HEK293T (cell line): ENCODE data around the gene RAVER1.
A peak's percentile ranks its signal among the peaks of the same experiment; 100 is the strongest.

Experiments used
- CTCF ChIA-PET: fragments of 350-600 bp; formaldehyde crosslinking; extraction: SDS; loops from one replicate; lab custom pipeline; 2021; ENCODE audit warnings: antibody characterized with exemption, inconsistent platforms; lab: Yijun Ruan, JAX
- POLR2A ChIA-PET: fragments of 350-600 bp; formaldehyde crosslinking; extraction: SDS; loops from one replicate; lab custom pipeline; 2020; ENCODE audit warnings: antibody characterized with exemption, inconsistent platforms; lab: Yijun Ruan, JAX
- DNase-seq: peaks from one replicate; pipeline ENCODE4 v3.0.0; 2012; ENCODE audit warnings: mixed read lengths; ENCODE audit errors: extremely low spot score
- ARNT ChIP-seq: fragments of 450-650 bp; IDR thresholded peaks from 2 replicates; pipeline ENCODE4 v1.6.1; 2017; ENCODE audit warnings: mild to moderate bottlenecking
- BHLHE40 ChIP-seq: fragments of 450-650 bp; IDR thresholded peaks from 2 replicates; pipeline ENCODE4 v1.6.1; 2016; ENCODE audit warnings: mild to moderate bottlenecking, moderate library complexity, borderline replicate concordance
- CTBP1 ChIP-seq: fragments of 450-650 bp; IDR thresholded peaks from 2 replicates; pipeline ENCODE4 v1.6.1; 2016; ENCODE audit warnings: borderline replicate concordance
- ELF4 ChIP-seq: fragments of 450-650 bp; IDR thresholded peaks from 2 replicates; pipeline ENCODE4 v1.6.1; 2017; ENCODE audit warnings: antibody characterized with exemption
- FOXA1 ChIP-seq: fragments of 450-650 bp; IDR thresholded peaks from 2 replicates; pipeline ENCODE4 v1.6.1; 2016; ENCODE audit warnings: mild to moderate bottlenecking
- FOXK2 ChIP-seq: fragments of 450-650 bp; IDR thresholded peaks from 2 replicates; pipeline ENCODE4 v1.6.1; 2016; ENCODE audit warnings: mild to moderate bottlenecking
- FOXM1 ChIP-seq: fragments of 450-650 bp; IDR thresholded peaks from 2 replicates; pipeline ENCODE4 v1.6.1; 2017; ENCODE audit warnings: mild to moderate bottlenecking, borderline replicate concordance
- HDGF ChIP-seq: fragments of 450-650 bp; IDR thresholded peaks from 2 replicates; pipeline ENCODE4 v1.6.1; 2017; ENCODE audit warnings: antibody characterized with exemption, borderline replicate concordance
- L3MBTL2 ChIP-seq: fragments of 450-650 bp; conservative IDR thresholded peaks from 2 replicates; pipeline ENCODE4 v1.6.1; 2016; ENCODE audit warnings: mild to moderate bottlenecking
- LEF1 ChIP-seq: fragments of 450-650 bp; IDR thresholded peaks from 2 replicates; pipeline ENCODE4 v1.6.1; 2017; ENCODE audit warnings: mild to moderate bottlenecking, borderline replicate concordance
- NFRKB ChIP-seq: fragments of 450-650 bp; IDR thresholded peaks from 2 replicates; pipeline ENCODE4 v1.6.1; 2016; ENCODE audit warnings: mild to moderate bottlenecking, moderate library complexity
- PKNOX1 ChIP-seq: fragments of 450-650 bp; IDR thresholded peaks from 2 replicates; pipeline ENCODE4 v1.6.1; 2016
- SP1 ChIP-seq: fragments of 450-650 bp; IDR thresholded peaks from 2 replicates; pipeline ENCODE4 v1.6.1; 2017
- SUZ12 ChIP-seq: fragments of 450-650 bp; IDR thresholded peaks from 2 replicates; pipeline ENCODE4 v1.6.1; 2016; ENCODE audit warnings: mild to moderate bottlenecking
- TARDBP ChIP-seq: fragments of 450-650 bp; IDR thresholded peaks from 2 replicates; pipeline ENCODE4 v1.6.1; 2016
- ZNF384 ChIP-seq: fragments of 450-650 bp; IDR thresholded peaks from 2 replicates; pipeline ENCODE4 v1.6.1; 2016

RAVER1 gene

DNA sequence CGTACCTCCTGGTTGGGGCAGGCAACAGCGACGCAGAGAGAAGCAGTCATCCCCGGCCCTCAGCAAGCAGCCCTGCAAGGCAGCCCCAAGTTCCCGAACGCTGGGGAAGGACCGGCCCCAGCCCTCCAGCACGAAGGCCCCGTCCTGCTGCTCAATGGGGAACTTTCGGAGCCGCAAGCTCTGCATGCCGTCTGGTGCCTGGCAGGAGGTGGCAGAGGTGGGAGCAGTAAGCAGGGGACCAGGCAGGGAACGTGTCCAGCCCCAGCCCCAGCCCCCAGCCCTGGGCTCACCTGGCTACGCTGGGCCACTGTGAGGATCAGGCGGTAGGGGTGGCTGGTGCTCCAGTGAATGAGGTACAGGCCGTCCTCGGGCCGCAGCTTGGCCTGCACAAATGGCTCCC, 28.9 kb upstream of the RAVER1 start:
- ChIA-PET POLR2A (no interaction called here), CTCF (no interaction called here)
- no peak for TF ChIP-seq L3MBTL2
- no peak for TF ChIP-seq SP1
- no peak for TF ChIP-seq SUZ12
- TF ChIP-seq ELF4: no peak
- no peak for TF ChIP-seq ZNF384
- TF ChIP-seq TARDBP: no peak
- TF ChIP-seq FOXA1: no peak
- no peak for TF ChIP-seq FOXM1
- TF ChIP-seq LEF1: no peak
- TF ChIP-seq PKNOX1: no peak
- TF ChIP-seq BHLHE40: no peak
- no peak for TF ChIP-seq ARNT
- no peak for TF ChIP-seq NFRKB
- no peak for TF ChIP-seq FOXK2
- no peak for TF ChIP-seq HDGF
- no peak for TF ChIP-seq CTBP1
- no peak for DNase-seq

- TF ChIP-seq TARDBP: no peak
- no peak for TF ChIP-seq CTBP1
- TF ChIP-seq FOXK2: no peak
- TF ChIP-seq ARNT: no peak
- TF ChIP-seq ELF4: no peak
- no peak for TF ChIP-seq LEF1
- no peak for TF ChIP-seq FOXM1
- no peak for TF ChIP-seq HDGF
- TF ChIP-seq SUZ12: no peak
- TF ChIP-seq BHLHE40: no peak
- TF ChIP-seq PKNOX1: no peak
- no peak for TF ChIP-seq SP1
- TF ChIP-seq ZNF384: no peak
- TF ChIP-seq L3MBTL2: no peak
- TF ChIP-seq NFRKB: no peak
- no peak for TF ChIP-seq FOXA1
- CTCF ChIA-PET: no interaction called here
- POLR2A ChIA-PET: no interaction called here
- DNase-seq: no peak
These were observed 28.3 kb upstream of the RAVER1 start for GRCh38 chr19:10361569-10362011.

GRCh38 chr19:10356431-10356830, 23.1 kb upstream of the RAVER1 start:
- POLR2A ChIA-PET: no interaction called here
- DNase-seq: no peak
- TF ChIP-seq TARDBP: no peak
- no peak for TF ChIP-seq SUZ12
- TF ChIP-seq CTBP1: no peak
- TF ChIP-seq ZNF384: no peak
- no peak for TF ChIP-seq FOXK2
- TF ChIP-seq SP1: no peak
- no peak for TF ChIP-seq ELF4
- CTCF ChIA-PET: no interaction called here

DNA sequence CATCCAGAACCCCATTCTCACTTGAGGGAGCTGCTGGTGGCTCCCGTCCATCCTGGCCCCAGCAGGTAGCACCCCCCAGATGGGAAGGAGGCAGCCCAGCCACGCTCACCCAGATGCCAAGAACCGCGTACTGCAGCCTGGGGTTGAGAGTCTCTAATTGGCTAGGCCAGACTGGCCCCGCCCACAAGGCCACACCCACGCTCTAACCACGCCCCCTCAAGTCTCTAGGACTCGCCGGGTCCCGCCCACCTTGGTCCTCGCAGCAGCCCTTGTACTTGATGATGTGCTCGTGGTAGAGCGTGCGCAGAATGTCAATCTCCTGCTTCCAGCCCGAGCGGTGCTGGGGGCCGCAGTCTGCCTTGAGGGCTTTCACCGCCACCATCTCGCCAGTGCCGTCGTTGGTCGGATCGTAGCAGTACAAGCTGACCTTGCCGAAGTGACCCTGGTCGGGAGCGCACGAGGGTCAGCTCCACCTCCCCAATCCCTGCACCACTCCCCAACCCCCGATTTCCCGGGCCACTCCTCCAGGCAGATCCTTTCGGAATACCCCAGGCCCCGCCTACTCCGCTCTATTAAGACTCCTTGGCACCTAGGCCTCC, 20.6 kb upstream of the RAVER1 start:
- peak; percentile 75 for DNase-seq
- ChIA-PET POLR2A (no interaction called here), CTCF (no interaction called here)

DNA sequence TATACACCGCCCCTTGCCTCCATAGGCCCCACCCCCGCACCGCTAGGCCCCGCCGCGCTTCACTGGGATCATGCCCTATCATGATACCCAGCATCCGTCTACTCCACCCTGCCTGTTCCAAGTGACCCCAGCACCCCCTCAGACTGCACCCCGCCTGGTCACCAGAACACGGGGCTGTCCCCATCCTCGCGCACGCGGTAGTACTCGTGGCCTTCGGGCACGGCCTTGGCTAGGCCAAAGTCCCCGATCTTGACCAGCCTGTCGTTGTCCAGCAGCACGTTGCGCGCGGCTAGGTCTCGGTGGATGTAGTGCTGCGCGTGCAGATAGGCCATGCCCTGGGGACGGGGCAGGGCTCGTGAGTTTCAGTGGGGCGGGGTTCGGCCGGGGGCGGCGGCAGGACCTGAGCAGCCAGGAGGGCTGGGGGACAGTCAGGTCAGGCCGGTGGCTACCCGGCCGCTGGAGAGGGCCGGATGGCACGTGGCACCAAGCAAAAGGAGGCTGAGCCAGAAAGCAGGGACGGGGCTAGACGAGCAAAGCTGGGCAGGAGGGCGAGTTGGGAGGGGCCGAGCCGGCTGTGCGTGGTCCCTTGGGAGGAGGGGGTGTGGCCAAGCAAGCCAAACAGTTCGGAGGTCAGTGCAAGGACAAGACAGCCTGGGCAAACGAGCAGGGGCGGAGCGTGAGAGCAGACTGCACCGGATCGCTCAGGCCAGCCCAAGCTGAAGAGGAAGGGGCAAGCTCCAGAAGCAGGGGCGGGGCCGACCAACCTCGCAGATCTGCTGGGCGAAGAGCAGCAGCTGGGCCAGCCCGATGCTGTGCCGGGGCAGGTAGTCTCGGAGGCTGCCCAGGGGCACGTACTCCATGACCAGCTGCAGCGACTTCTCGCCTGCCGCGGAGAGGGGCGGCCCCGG, 19.7 kb upstream of the RAVER1 start:
- ChIA-PET CTCF (no interaction called here), POLR2A (no interaction called here)
- no peak for TF ChIP-seq HDGF
- TF ChIP-seq FOXA1: no peak
- TF ChIP-seq NFRKB: no peak
- TF ChIP-seq SUZ12: no peak
- no peak for TF ChIP-seq PKNOX1
- no peak for TF ChIP-seq FOXM1
- TF ChIP-seq FOXK2: no peak
- no peak for TF ChIP-seq ZNF384
- no peak for TF ChIP-seq ELF4
- no peak for TF ChIP-seq TARDBP
- no peak for TF ChIP-seq SP1
- no peak for TF ChIP-seq LEF1
- TF ChIP-seq L3MBTL2: no peak
- no peak for TF ChIP-seq CTBP1
- no peak for TF ChIP-seq ARNT
- no peak for TF ChIP-seq BHLHE40
- no peak for DNase-seq

More for the DNA sequence above, 20.6 kb upstream of the RAVER1 start:
- TF ChIP-seq L3MBTL2: no peak
- TF ChIP-seq ZNF384: no peak
- TF ChIP-seq PKNOX1: no peak
- TF ChIP-seq FOXK2: no peak
- TF ChIP-seq ARNT: no peak
- no peak for TF ChIP-seq SUZ12
- no peak for TF ChIP-seq HDGF
- no peak for TF ChIP-seq TARDBP
- no peak for TF ChIP-seq FOXA1
- no peak for TF ChIP-seq CTBP1
- no peak for TF ChIP-seq BHLHE40
- no peak for TF ChIP-seq LEF1
- no peak for TF ChIP-seq SP1
- no peak for TF ChIP-seq ELF4
- TF ChIP-seq NFRKB: no peak
